HEK293T (cell line): ENCODE results near the gene MCCD1.

ENCODE experiments used
- CTCF ChIA-PET: fragments of 350-600 bp; formaldehyde crosslinking; extraction: SDS; loops from one replicate; lab custom pipeline; 2021; ENCODE audit warnings: antibody characterized with exemption, inconsistent platforms; lab: Yijun Ruan, JAX
- POLR2A ChIA-PET: fragments of 350-600 bp; formaldehyde crosslinking; extraction: SDS; loops from one replicate; lab custom pipeline; 2020; ENCODE audit warnings: antibody characterized with exemption, inconsistent platforms; lab: Yijun Ruan, JAX
- DNase-seq: peaks from one replicate; pipeline ENCODE4 v3.0.0; 2012; ENCODE audit warnings: mixed read lengths; ENCODE audit errors: extremely low spot score
- ARNT ChIP-seq: fragments of 450-650 bp; IDR thresholded peaks from 2 replicates; pipeline ENCODE4 v1.6.1; 2017; ENCODE audit warnings: mild to moderate bottlenecking
- BHLHE40 ChIP-seq: fragments of 450-650 bp; IDR thresholded peaks from 2 replicates; pipeline ENCODE4 v1.6.1; 2016; ENCODE audit warnings: mild to moderate bottlenecking, moderate library complexity, borderline replicate concordance
- CTBP1 ChIP-seq: fragments of 450-650 bp; IDR thresholded peaks from 2 replicates; pipeline ENCODE4 v1.6.1; 2016; ENCODE audit warnings: borderline replicate concordance
- ELF4 ChIP-seq: fragments of 450-650 bp; IDR thresholded peaks from 2 replicates; pipeline ENCODE4 v1.6.1; 2017; ENCODE audit warnings: antibody characterized with exemption
- FOXA1 ChIP-seq: fragments of 450-650 bp; IDR thresholded peaks from 2 replicates; pipeline ENCODE4 v1.6.1; 2016; ENCODE audit warnings: mild to moderate bottlenecking
- FOXK2 ChIP-seq: fragments of 450-650 bp; IDR thresholded peaks from 2 replicates; pipeline ENCODE4 v1.6.1; 2016; ENCODE audit warnings: mild to moderate bottlenecking
- FOXM1 ChIP-seq: fragments of 450-650 bp; IDR thresholded peaks from 2 replicates; pipeline ENCODE4 v1.6.1; 2017; ENCODE audit warnings: mild to moderate bottlenecking, borderline replicate concordance
- HDGF ChIP-seq: fragments of 450-650 bp; IDR thresholded peaks from 2 replicates; pipeline ENCODE4 v1.6.1; 2017; ENCODE audit warnings: antibody characterized with exemption, borderline replicate concordance
- L3MBTL2 ChIP-seq: fragments of 450-650 bp; conservative IDR thresholded peaks from 2 replicates; pipeline ENCODE4 v1.6.1; 2016; ENCODE audit warnings: mild to moderate bottlenecking
- LEF1 ChIP-seq: fragments of 450-650 bp; IDR thresholded peaks from 2 replicates; pipeline ENCODE4 v1.6.1; 2017; ENCODE audit warnings: mild to moderate bottlenecking, borderline replicate concordance
- NFRKB ChIP-seq: fragments of 450-650 bp; IDR thresholded peaks from 2 replicates; pipeline ENCODE4 v1.6.1; 2016; ENCODE audit warnings: mild to moderate bottlenecking, moderate library complexity
- SP1 ChIP-seq: fragments of 450-650 bp; IDR thresholded peaks from 2 replicates; pipeline ENCODE4 v1.6.1; 2017
- SUZ12 ChIP-seq: fragments of 450-650 bp; IDR thresholded peaks from 2 replicates; pipeline ENCODE4 v1.6.1; 2016; ENCODE audit warnings: mild to moderate bottlenecking
- TARDBP ChIP-seq: fragments of 450-650 bp; IDR thresholded peaks from 2 replicates; pipeline ENCODE4 v1.6.1; 2016
- ZNF384 ChIP-seq: fragments of 450-650 bp; IDR thresholded peaks from 2 replicates; pipeline ENCODE4 v1.6.1; 2016
- TF ChIP-seq, protein P1 (sequence below): fragments of 450-650 bp; IDR thresholded peaks from 2 replicates; pipeline ENCODE4 v1.6.1; 2016

Gene MCCD1

DNA sequence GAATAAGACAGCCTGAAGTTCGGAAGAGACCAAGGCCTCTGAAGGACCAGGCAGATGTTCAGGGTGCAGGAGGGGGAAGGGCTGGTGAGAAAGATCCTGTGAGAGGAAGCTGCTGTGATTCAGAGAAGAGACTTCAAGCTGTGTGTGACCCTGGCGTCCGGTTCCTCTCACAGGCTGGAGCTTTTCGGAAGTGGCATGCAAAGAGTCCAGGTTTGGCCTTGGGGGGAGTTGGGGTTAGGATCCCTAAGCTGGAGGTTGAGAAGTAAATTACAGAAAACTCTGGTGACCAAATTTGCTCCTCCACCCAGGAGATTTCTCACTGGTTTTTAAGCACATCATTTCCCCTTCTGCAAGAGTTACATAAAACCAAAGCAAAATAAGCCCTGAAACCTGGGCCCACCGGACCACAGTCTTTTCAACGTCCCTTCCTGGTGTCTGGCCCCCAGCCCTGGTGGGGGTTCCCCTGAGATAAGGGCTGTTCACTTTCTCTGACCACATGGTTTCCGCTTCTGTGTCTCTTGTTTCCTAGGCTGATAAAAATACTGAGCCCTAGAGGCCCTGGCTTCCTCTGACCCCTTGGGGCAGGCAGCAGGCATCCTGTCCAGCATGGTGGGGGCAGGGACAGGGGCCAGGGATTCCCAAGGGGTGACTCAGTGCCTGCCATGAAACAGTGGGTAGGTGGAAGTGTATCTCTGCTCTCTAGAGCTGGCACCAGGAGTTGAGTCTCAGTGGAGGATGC, 31.4 kb downstream of the MCCD1 start:
- CTCF ChIA-PET: no interaction called here
- no peak for DNase-seq
- TF ChIP-seq HDGF (no peak), L3MBTL2 (no peak), NFRKB (no peak), ARNT (no peak), ZNF384 (no peak), FOXA1 (no peak), ELF4 (no peak), SUZ12 (no peak), CTBP1 (no peak), FOXK2 (no peak), TARDBP (no peak), LEF1 (no peak), FOXM1 (no peak), BHLHE40 (no peak), SP1 (no peak)
- TF ChIP-seq, protein P1, sequence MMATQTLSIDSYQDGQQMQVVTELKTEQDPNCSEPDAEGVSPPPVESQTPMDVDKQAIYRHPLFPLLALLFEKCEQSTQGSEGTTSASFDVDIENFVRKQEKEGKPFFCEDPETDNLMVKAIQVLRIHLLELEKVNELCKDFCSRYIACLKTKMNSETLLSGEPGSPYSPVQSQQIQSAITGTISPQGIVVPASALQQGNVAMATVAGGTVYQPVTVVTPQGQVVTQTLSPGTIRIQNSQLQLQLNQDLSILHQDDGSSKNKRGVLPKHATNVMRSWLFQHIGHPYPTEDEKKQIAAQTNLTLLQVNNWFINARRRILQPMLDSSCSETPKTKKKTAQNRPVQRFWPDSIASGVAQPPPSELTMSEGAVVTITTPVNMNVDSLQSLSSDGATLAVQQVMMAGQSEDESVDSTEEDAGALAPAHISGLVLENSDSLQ: no peak
- POLR2A ChIA-PET: interaction anchor here (0.6 to 1.2 kb wide), 3 partner anchors 12 to 61 kb away, joined by 3 to 5 read pairs (median 3); partner anchors contain the start of gene NFKBIL1

GRCh38 chr6:31560697-31561058, 31.9 kb downstream of the MCCD1 start:
- TF ChIP-seq HDGF: no peak
- no peak for TF ChIP-seq ZNF384
- TF ChIP-seq L3MBTL2: no peak
- TF ChIP-seq, protein P1: no peak
- no peak for TF ChIP-seq TARDBP
- TF ChIP-seq BHLHE40: no peak
- no peak for TF ChIP-seq SP1
- no peak for TF ChIP-seq LEF1
- TF ChIP-seq NFRKB: no peak
- no peak for TF ChIP-seq CTBP1
- TF ChIP-seq FOXM1: no peak
- no peak for TF ChIP-seq FOXK2
- TF ChIP-seq FOXA1: no peak
- no peak for TF ChIP-seq ARNT
- TF ChIP-seq ELF4: no peak
- no peak for TF ChIP-seq SUZ12

DNA sequence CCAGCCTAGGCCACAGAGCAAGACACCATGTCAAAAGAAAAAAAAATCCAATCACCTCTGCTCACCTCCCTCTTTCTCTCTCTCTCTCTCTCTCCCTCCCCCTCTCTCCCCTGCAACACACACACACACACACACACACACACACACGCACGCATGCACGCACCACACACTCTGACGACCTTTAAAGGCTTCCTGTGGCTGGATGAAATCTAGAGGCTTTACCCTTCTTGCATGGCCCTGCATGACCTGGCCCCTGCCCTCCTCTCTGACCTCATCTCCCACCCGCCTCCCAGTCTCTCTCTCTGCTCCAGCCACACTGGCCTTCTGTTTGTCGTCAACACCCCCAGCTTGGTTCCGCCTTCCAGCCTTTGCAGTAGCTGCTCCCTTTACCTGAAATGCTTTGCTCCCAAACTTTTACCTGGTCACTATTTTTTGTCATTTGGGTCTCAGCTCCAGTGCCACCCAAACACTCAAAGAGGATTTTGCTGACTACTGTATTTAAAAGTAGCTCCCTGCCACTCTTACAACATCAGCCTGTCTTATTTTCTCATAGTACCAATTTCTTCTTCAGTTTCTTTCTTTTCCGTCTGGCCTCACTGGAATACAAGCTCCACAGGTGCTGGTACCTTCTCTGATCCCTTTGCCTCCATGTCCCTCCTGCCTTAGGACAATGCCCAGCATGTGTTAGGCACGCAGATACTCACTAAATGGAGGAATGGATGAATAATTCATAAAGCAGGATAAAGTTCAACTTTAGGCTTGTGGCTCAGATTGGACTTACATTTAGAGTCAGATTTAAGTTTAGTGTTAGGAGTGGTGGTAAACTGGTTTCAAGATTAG, 39.0 kb downstream of the MCCD1 start:
- ChIA-PET POLR2A (interaction anchor here (1.2 kb wide), 1 partner anchor 13 kb away, joined by 3 read pairs; no protein-coding TSS in a partner anchor), CTCF (interaction anchor here (0.7 kb wide), 1 partner anchor 18 kb away, joined by 3 read pairs; no protein-coding TSS in a partner anchor)
- TF ChIP-seq BHLHE40 (no peak), LEF1 (no peak), SP1 (no peak), TARDBP (no peak), ELF4 (no peak)
- DNase-seq: no peak

More at GRCh38 chr6:31560697-31561058, 31.9 kb downstream of the MCCD1 start:
- ChIA-PET POLR2A (interaction anchor here (0.6 kb wide), 2 partner anchors 20 to 61 kb away, joined by 3 read pairs; no protein-coding TSS in a partner anchor), CTCF (no interaction called here)
- no peak for DNase-seq

- no peak for TF ChIP-seq FOXA1
- TF ChIP-seq NFRKB: no peak
- no peak for TF ChIP-seq FOXM1
- TF ChIP-seq L3MBTL2: no peak
- no peak for TF ChIP-seq HDGF
- no peak for TF ChIP-seq LEF1
- TF ChIP-seq ZNF384: no peak
- no peak for TF ChIP-seq ARNT
- TF ChIP-seq SUZ12: no peak
- TF ChIP-seq CTBP1: no peak
- TF ChIP-seq, protein P1: no peak
- TF ChIP-seq SP1: no peak
- no peak for TF ChIP-seq ELF4
- no peak for TF ChIP-seq BHLHE40
- no peak for TF ChIP-seq FOXK2
- no peak for TF ChIP-seq TARDBP
- POLR2A ChIA-PET: interaction anchor here (1.2 kb wide), 1 partner anchor 12 kb away, joined by 3 read pairs; no protein-coding TSS in a partner anchor
- CTCF ChIA-PET: no interaction called here
- no peak for DNase-seq
These were observed 39.8 kb downstream of the MCCD1 start for GRCh38 chr6:31568537-31568961.

DNA sequence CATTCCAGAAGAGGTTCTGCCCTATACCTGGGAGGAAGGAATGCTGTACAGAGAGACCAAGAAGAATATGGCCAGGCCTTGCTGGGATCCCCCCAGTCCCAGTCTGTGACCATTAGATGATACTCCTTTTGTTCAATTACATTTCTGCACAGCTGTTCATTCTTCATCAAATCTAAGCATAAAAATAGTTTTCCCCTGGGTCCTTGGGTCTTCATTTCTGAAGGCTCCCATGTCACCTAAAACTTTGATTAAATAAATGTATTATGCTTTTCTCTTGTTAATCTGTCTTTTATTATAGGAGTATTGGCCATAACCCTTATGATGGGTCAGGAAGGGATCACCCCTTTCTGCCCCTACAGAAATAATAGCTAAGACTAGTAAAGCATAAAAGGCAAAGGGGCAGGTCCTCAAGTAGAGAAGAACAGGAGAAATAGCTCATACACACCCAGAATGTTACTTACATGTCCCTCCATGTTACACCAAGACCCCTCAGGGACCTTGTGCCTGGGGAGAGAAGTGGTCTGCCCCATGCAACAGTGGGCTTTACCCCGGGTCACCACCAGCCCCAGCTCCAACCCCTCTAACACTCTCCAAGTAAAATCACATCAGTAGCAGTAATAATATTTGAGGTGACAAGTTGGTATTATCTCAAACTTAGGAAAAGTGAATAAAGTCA, 41.2 kb downstream of the MCCD1 start:
- ChIA-PET POLR2A (interaction anchor here (1.2 kb wide), 1 partner anchor 11 kb away, joined by 3 read pairs; no protein-coding TSS in a partner anchor), CTCF (interaction anchor here (2.3 kb wide), 1 partner anchor 11 kb away, joined by 9 read pairs; no protein-coding TSS in a partner anchor)
- TF ChIP-seq ZNF384 (no peak), TARDBP (no peak), SUZ12 (no peak), BHLHE40 (no peak), ELF4 (no peak), FOXK2 (no peak), FOXM1 (no peak), ARNT (no peak)
- TF ChIP-seq, protein P1: no peak
- DNase-seq: no peak
